Endodermal cell (in vitro differentiated cells): ENCODE measurements around the gene CNDP2. TPM values are rescaled to one million over a fixed set of nuclear protein-coding genes. Genes with fewer than 3 reads are reported as not detected.

Experiments used
- DNase-seq: peaks from one replicate; pipeline ENCODE4 v3.0.0-alpha.2; 2017
- H3K27ac ChIP-seq: 2 replicates; pipeline ENCODE4 v1.5.1; 2013; ENCODE audit warnings: mild to moderate bottlenecking, low read depth, low read length, moderate library complexity
- H3K27me3 ChIP-seq: 2 replicates; pipeline ENCODE4 v1.6.1; 2013; ENCODE audit warnings: mild to moderate bottlenecking, low read length, moderate library complexity; ENCODE audit not compliant: insufficient read depth, control insufficient read depth, poor library complexity, severe bottlenecking
- H3K36me3 ChIP-seq: 2 replicates; pipeline ENCODE4 v1.7.0; 2013; ENCODE audit warnings: mild to moderate bottlenecking, low read length, moderate library complexity; ENCODE audit not compliant: control insufficient read depth, insufficient read depth
- H3K4me1 ChIP-seq: one replicate; pipeline ENCODE4 v1.7.0; 2013; ENCODE audit warnings: low read length; ENCODE audit not compliant: control insufficient read depth, insufficient read depth
- H3K4me3 ChIP-seq: 2 replicates; pipeline ENCODE4 v1.5.1; 2013; ENCODE audit warnings: mild to moderate bottlenecking, low read length, moderate library complexity
- H3K9ac ChIP-seq: 2 replicates; pipeline ENCODE4 v1.6.1; 2013; ENCODE audit warnings: mild to moderate bottlenecking, low read length, moderate library complexity; ENCODE audit not compliant: poor library complexity, severe bottlenecking; ENCODE audit errors: extremely low read depth
- H3K9me3 ChIP-seq: 2 replicates; pipeline ENCODE4 v1.6.1; 2013; ENCODE audit warnings: mild to moderate bottlenecking, low read length, moderate library complexity; ENCODE audit not compliant: control insufficient read depth
- H3K27ac Mint-ChIP-seq: 2 replicates; pipeline ENCODE4 v1.8.0; 2020; ENCODE audit warnings: mixed read lengths
- H3K27me3 Mint-ChIP-seq: 2 replicates; pipeline ENCODE4 v1.8.0; 2021; ENCODE audit warnings: mild to moderate bottlenecking, mixed read lengths; ENCODE audit not compliant: insufficient read depth
- H3K36me3 Mint-ChIP-seq: 2 replicates; pipeline ENCODE4 v1.8.0; 2020; ENCODE audit warnings: low read depth, mixed read lengths
- H3K4me1 Mint-ChIP-seq: 2 replicates; pipeline ENCODE4 v1.8.0; 2020; ENCODE audit warnings: mixed read lengths
- H3K4me3 Mint-ChIP-seq: 2 replicates; pipeline ENCODE4 v1.8.0; 2020; ENCODE audit warnings: mild to moderate bottlenecking, moderate library complexity, mixed read lengths
- H3K9me3 Mint-ChIP-seq: 2 replicates; pipeline ENCODE4 v1.8.0; 2020; ENCODE audit warnings: mild to moderate bottlenecking, mixed read lengths
- WGBS, 2 experiments: methylation state at CpG; one replicate each; pipeline versions ENCODE4 v1.1.5 to v1.1.7; 2013; ENCODE audit warnings: missing lambda C conversion rate in 2 of 2, mixed read lengths in 1 of 2; ENCODE audit not compliant: insufficient coverage in 1 of 2, insufficient read length in 1 of 2; 5-methylcytosine and 5-hydroxymethylcytosine counted together
- total RNA-seq, 2 donors: library from RNA; stranded (reverse); fragmentation: NEBNext Ultra II Directional in 1 of 2; extraction: Animal tissue kit (Norgen Biotek cat#: 25700) in 1 of 2; gene quantifications; 2 replicates in 1 of 2; 3 replicates in 1 of 2; pipeline ENCODE4 v1.2.1, GENCODE V29; 2021
- TF ChIP-seq, protein P1 (sequence below): fragments of 200-600 bp; sonication (generic); conservative IDR thresholded peaks from 2 replicates; pipeline ENCODE4 v1.5.0; 2021; ENCODE audit warnings: antibody characterized with exemption, mild to moderate bottlenecking

The CNDP2 gene
- total RNA-seq, 2 donors from 2014 or later, result 385 to 416 TPM

GRCh38 chr18:74488354-74488753 is 7.8 kb upstream of the CNDP2 start:
- no peaks in the 10 kb centered on the region for H3K4me1 ChIP-seq
- Mint-ChIP-seq H3K4me3 (no peak overlapping the region), H3K36me3 (no peaks in the 10 kb centered on the region), H3K27ac (no peak overlapping the region), H3K4me1 (no peaks in the 10 kb centered on the region), H3K9me3 (peaks cover 9% of the 10 kb centered on the region), H3K27me3 (peaks cover 3% of the 10 kb centered on the region)
- H3K27ac ChIP-seq, result no peak overlapping the region
- no peaks in the 10 kb centered on the region for H3K27me3 ChIP-seq
- no peaks in the 10 kb centered on the region for H3K36me3 ChIP-seq
- TF ChIP-seq, protein P1, sequence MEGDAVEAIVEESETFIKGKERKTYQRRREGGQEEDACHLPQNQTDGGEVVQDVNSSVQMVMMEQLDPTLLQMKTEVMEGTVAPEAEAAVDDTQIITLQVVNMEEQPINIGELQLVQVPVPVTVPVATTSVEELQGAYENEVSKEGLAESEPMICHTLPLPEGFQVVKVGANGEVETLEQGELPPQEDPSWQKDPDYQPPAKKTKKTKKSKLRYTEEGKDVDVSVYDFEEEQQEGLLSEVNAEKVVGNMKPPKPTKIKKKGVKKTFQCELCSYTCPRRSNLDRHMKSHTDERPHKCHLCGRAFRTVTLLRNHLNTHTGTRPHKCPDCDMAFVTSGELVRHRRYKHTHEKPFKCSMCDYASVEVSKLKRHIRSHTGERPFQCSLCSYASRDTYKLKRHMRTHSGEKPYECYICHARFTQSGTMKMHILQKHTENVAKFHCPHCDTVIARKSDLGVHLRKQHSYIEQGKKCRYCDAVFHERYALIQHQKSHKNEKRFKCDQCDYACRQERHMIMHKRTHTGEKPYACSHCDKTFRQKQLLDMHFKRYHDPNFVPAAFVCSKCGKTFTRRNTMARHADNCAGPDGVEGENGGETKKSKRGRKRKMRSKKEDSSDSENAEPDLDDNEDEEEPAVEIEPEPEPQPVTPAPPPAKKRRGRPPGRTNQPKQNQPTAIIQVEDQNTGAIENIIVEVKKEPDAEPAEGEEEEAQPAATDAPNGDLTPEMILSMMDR, result no peak
- H3K9ac ChIP-seq, result no peak overlapping the region
- no peak for DNase-seq
- H3K4me3 ChIP-seq, result no peak overlapping the region
- peaks cover 6% of the 10 kb centered on the region for H3K9me3 ChIP-seq
- 97% methylated on average over 8 of the region's 8 CpGs; no CpG with 5 or more reads in 1 of the 2 experiments for WGBS, 2 experiments

GRCh38 chr18:74488864-74489263 is 7.3 kb upstream of the CNDP2 start:
- Histone ChIP-seq H3K27ac (no peak overlapping the region), H3K4me1 (no peaks in the 10 kb centered on the region), H3K36me3 (no peaks in the 10 kb centered on the region), H3K9ac (no peak overlapping the region), H3K9me3 (peaks cover 6% of the 10 kb centered on the region), H3K4me3 (no peak overlapping the region), H3K27me3 (no peaks in the 10 kb centered on the region)
- H3K4me1 Mint-ChIP-seq, result peaks cover 2% of the 10 kb centered on the region
- H3K4me3 Mint-ChIP-seq, result no peak overlapping the region
- no peak for DNase-seq
- WGBS, 2 experiments, result 89 to 100% methylated on average over 8 of the region's 8 CpGs
- TF ChIP-seq, protein P1, result no peak
- H3K36me3 Mint-ChIP-seq, result no peaks in the 10 kb centered on the region
- H3K27me3 Mint-ChIP-seq, result peaks cover 3% of the 10 kb centered on the region
- no peak overlapping the region for H3K27ac Mint-ChIP-seq
- H3K9me3 Mint-ChIP-seq, result peaks cover 9% of the 10 kb centered on the region

DNA sequence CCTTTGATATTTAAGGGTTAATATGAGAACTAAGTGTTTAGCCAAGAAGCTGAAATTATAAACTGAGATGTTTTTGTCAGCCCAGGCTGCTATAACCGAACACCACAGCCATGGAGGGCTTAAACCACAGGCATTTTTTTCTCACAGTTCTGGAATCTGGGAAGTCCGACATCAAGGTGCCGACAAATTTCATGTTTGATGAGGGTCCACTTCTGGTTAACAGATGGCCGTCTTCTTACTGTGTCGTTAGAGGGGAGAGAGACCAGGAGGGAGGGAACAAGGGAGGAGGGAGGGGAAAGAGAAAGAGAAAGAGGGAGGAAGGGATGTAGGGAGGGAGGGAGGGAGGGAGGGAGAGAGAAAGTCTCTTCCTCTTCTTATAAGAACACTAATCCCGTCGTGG is 6.5 kb upstream of the CNDP2 start:
- no peaks in the 10 kb centered on the region for H3K27me3 ChIP-seq
- Mint-ChIP-seq H3K36me3 (no peaks in the 10 kb centered on the region), H3K9me3 (peaks cover 9% of the 10 kb centered on the region), H3K27ac (no peak overlapping the region), H3K4me3 (no peak overlapping the region), H3K27me3 (peaks cover 3% of the 10 kb centered on the region), H3K4me1 (peaks cover 4% of the 10 kb centered on the region)
- H3K4me3 ChIP-seq, result no peak overlapping the region
- no peaks in the 10 kb centered on the region for H3K36me3 ChIP-seq
- WGBS, 2 experiments, result 88 to 90% methylated on average over 3 to 5 of the region's 7 CpGs
- peaks cover 6% of the 10 kb centered on the region for H3K9me3 ChIP-seq
- H3K27ac ChIP-seq, result no peak overlapping the region
- no peaks in the 10 kb centered on the region for H3K4me1 ChIP-seq
- TF ChIP-seq, protein P1, result no peak
- no peak for DNase-seq
- no peak overlapping the region for H3K9ac ChIP-seq
